RWPE1 (cell line): ENCODE measurements around the gene ITGAD.

Source experiments
- CTCF ChIA-PET: fragments of 350-600 bp; sonication (Branson Sonifier 250); formaldehyde crosslinking; extraction: SDS; loops from one replicate; lab custom pipeline; 2021; lab: Yijun Ruan, JAX
- POLR2A ChIA-PET: fragments of 400-600 bp; formaldehyde crosslinking; extraction: SDS; loops from one replicate; lab custom pipeline; 2020; ENCODE audit warnings: antibody characterized with exemption; ENCODE audit not compliant: low non-redundant PET; lab: Yijun Ruan, JAX
- DNase-seq: peaks from one replicate; pipeline ENCODE4 v3.0.0; 2012; ENCODE audit warnings: low spot score
- H3K27ac ChIP-seq: fragments of 450-650 bp; 2 replicates; pipeline ENCODE4 v1.5.1; 2017
- TF ChIP-seq, protein P1 (sequence below): fragments of 450-650 bp; conservative IDR thresholded peaks from 2 replicates; pipeline ENCODE4 v1.5.1; 2017; ENCODE audit warnings: low read depth, mild to moderate bottlenecking

Gene ITGAD

DNA sequence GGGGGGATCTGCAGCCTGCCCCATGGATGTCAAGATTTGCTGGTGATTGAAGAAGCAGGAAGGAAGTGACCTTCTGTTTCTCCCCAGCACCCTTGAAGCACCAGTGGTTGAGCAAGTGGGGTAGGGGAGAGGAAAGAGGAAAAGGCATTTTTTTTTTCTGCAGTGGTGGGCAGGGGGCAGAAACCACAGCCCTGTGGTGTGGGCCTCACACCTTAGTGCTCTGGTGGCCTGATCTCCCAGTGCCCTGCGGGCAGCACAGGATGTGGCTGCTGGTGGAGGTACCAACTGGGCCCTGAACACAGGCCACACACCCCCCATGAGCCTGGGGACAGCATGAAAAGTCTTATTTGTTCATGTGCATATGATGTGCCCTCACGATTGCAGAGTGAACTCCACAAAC is 7.1 kb downstream of the ITGAD start:
- TF ChIP-seq, protein P1, sequence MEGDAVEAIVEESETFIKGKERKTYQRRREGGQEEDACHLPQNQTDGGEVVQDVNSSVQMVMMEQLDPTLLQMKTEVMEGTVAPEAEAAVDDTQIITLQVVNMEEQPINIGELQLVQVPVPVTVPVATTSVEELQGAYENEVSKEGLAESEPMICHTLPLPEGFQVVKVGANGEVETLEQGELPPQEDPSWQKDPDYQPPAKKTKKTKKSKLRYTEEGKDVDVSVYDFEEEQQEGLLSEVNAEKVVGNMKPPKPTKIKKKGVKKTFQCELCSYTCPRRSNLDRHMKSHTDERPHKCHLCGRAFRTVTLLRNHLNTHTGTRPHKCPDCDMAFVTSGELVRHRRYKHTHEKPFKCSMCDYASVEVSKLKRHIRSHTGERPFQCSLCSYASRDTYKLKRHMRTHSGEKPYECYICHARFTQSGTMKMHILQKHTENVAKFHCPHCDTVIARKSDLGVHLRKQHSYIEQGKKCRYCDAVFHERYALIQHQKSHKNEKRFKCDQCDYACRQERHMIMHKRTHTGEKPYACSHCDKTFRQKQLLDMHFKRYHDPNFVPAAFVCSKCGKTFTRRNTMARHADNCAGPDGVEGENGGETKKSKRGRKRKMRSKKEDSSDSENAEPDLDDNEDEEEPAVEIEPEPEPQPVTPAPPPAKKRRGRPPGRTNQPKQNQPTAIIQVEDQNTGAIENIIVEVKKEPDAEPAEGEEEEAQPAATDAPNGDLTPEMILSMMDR, result no peak
- DNase-seq, result no peak
- POLR2A ChIA-PET, result no interaction called here
- CTCF ChIA-PET, result interaction anchor here (0.7 kb wide), 1 partner anchor 74 kb away, joined by 3 read pairs; no protein-coding TSS in a partner anchor
- no peak overlapping the region for H3K27ac ChIP-seq

DNA sequence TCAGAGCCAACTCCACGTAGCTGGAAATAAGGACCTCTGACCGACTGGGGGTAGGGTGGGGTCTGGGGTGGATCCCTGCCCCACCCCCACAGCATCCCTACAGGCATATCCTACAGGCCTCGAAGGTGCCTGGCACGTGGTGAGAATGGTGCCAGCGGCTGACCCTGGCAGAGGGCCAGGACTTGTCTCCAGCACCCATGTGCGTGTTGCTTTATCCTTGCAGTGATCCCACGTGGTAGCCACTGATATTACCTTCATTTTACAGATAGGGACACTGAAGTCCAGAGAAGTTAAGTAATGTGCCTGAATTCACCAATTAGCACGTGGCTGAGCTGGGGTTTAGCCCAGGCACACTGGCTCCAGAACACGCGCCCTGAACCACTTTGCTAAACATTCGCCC is 8.3 kb downstream of the ITGAD start:
- ChIA-PET POLR2A (no interaction called here), CTCF (no interaction called here)

DNA sequence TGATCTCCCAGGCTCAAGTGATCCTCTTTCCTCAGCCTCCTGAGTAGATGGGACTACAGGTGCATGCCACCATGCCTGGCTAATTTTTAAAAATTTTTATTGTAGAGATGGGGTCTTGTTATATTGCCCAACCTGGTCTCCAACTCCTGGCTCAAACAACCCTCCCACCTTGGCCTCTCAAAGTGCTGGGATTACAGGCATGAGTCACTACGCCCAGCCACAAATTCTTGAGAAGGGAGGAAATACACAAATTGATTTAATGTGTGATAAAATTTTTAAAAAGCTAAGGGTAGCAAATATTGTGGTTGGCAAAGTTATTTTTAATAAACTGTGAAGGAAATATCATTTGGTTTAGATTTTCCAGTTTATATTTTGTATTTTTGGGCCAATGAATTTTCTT is 9.6 kb downstream of the ITGAD start:
- ChIA-PET CTCF (no interaction called here), POLR2A (no interaction called here)
- TF ChIP-seq, protein P1, result no peak
- DNase-seq, result no peak
- no peak overlapping the region for H3K27ac ChIP-seq

More for the DNA sequence above, 8.3 kb downstream of the ITGAD start:
- DNase-seq, result no peak
- no peak overlapping the region for H3K27ac ChIP-seq
- TF ChIP-seq, protein P1, result no peak

DNA sequence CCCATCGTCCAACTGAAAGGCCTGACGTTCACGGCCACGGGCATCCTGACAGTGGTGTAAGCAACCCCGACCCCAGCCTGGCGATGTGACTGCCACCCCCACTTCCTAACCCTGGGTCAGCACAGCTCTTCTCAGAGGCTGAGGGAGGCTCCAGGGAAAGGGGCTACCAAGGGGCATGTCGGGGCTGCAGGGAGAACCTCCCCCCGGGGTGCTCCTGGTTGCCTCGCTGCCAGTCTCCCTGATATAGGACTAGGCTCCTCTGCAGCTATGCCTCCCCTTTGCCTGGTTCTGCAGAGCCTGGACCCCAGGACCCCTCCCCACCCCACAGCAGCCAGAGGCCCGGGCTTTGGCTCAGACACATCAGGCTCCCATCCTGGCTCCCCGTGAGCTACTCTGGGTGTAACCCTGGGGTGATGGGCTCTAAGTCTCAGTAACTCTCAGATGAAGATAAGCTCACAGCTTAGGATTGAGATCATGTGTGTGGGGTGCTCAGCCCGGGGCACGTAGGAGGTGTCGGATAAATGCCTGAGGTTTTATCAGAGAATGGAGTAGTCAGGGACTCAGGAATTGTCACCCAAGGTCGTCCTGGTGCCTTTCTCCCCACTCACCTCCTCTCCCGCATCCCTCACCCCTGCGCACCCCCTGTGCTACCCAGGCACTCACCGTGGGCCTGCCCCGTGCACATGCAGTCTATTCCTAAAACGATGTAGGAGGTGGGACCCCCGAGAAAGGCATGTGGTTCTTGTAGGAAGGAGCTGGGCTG is 10.6 kb downstream of the ITGAD start:
- CTCF ChIA-PET, result interaction anchor here (0.6 to 0.8 kb wide), 3 partner anchors 26 to 1015 kb away, joined by 3 to 6 read pairs (median 4); no protein-coding TSS in a partner anchor
- DNase-seq, result no peak
- TF ChIP-seq, protein P1, result no peak
- no peak overlapping the region for H3K27ac ChIP-seq
- POLR2A ChIA-PET, result no interaction called here

DNA sequence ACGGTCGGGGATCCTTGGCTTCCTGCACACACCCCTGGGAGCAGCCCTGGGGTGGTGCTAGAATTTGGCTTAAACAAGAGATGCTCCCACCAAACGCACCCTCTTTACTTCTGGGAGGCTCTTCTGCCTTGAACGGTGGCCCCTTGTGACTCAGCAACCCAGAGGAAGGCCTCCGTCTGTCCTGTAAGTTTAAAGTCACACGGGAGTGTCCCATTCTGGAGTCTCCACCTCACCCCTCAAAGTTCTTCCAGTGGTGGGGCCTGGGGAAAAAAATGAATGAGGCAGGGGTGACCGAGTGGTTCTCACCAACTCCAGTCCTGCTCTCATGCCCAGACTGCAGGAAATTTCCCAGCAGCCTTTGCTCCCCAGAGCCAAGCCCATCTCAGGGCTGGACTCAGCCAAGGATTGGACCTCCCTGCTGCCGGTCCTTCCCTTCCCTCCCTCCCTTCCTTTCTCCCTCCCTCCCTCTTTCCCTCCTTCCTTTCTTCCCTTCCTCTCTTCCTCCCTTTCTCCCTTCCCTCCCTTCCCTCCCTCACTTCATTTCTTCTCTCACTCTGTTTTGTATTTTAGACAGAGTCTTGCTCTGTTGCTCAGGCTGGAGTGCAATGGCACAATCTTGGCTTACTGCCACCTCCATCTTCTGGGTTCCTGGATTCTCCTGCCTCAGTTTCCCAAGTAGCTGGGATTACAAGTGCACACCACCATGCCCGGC is 11.4 kb downstream of the ITGAD start:
- no peak overlapping the region for H3K27ac ChIP-seq
- POLR2A ChIA-PET, result no interaction called here
- no peak for DNase-seq
- TF ChIP-seq, protein P1, result no peak
- CTCF ChIA-PET, result interaction anchor here (0.6 to 0.8 kb wide), 2 partner anchors 27 to 177 kb away, joined by 4 to 6 read pairs; no protein-coding TSS in a partner anchor

DNA sequence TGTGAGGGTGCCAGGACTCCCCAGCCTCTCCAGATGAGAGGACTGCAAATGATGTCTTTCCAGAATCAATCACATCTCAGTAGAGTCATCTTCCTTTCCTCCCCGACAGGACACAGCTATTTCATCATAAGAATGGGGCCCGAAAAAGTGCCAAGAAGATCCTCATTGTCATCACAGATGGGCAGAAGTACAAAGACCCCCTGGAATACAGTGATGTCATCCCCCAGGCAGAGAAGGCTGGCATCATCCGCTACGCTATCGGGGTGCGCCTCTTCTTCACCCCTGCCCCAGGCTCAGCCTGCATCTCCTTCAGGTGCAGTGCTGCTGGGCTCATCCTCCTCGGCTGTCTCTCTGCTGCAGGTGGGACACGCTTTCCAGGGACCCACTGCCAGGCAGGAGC is 14.3 kb downstream of the ITGAD start:
- TF ChIP-seq, protein P1, result no peak
- no peak for DNase-seq
- no peak overlapping the region for H3K27ac ChIP-seq
- ChIA-PET POLR2A (no interaction called here), CTCF (interaction anchor here (0.7 kb wide), 1 partner anchor 18 kb away, joined by 3 read pairs; no protein-coding TSS in a partner anchor)
